HUDEP-2 (cell line): ENCODE measurements around the gene SGMS1.

Experiments used
- DNase-seq, 76 experiments: peaks; one replicate each; lab custom pipeline; 2025; ENCODE audit not compliant: unreplicated experiment in 76 of 76; lab: John Stamatoyannopoulos, UW

SGMS1 gene

DNA sequence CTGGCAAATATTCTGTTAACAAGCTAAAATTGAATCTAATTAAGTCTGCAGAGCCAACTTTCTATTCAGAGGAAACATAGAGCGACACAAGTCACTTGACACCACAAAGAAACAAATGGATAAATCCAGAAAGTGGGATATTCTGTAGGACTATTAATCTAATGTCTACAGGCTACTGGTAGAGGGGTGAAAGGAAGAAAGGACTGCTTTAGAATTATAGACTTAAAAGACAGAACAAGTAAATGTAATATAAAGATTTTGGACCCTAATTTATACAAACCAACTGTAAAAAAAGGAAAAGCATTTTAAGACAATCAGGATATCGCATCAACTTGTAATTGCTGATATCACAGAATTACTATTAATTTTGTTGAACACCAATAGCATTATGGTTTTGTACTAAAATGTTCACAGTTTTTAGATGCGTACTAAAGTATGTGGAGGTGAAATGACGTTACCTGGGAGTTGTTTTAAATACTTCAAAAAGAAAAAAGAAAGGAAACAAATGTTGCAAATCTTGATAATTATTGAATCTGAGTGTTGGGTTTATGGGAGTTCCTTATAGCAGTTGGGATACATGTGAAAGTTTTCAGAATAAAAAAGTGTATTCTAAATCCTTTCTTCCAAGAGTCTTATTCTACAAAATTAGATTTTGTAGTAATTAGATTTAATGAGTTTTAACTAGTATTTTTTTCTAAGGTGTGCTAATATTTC, 298.9 kb downstream of the SGMS1 start:
- DNase-seq, result no peak

- DNase-seq, result no peak
Observed at GRCh38 chr10:50324046-50324445, 299.7 kb downstream of the SGMS1 start.

GRCh38 chr10:50322077-50322476, 301.7 kb downstream of the SGMS1 start:
- DNase-seq, result peak in 2 of 76 experiments; percentile 8 to 19

- DNase-seq, result no peak
Observed at GRCh38 chr10:50318129-50318528, 305.6 kb downstream of the SGMS1 start.

GRCh38 chr10:50316695-50317648, 306.8 kb downstream of the SGMS1 start:
- DNase-seq, result peak in 1 of 76 experiments; percentile 14

DNA sequence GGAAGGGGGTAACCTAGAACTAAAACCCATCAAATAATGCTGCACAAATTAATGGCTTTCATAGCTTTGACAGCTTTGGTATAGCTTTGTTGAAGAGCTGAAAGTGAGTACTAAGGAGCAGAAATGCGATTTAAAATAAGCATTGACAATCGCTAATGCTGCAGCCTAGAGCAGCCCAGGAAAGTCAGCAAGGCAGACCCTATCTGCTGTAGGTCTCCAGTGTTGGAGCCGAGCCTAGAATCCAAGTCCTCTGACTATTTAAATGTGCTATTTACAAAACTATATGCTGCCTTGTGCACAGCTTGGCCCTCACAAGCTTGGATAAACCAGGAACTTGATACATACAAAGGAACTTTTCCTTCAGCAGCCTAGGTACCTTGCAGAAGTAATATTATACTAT, 307.6 kb downstream of the SGMS1 start:
- DNase-seq, result no peak

- DNase-seq, result no peak
Observed at GRCh38 chr10:50315424-50315823, 308.3 kb downstream of the SGMS1 start.

- no peak for DNase-seq
Observed at GRCh38 chr10:50314169-50315071, 309.3 kb downstream of the SGMS1 start.

DNA sequence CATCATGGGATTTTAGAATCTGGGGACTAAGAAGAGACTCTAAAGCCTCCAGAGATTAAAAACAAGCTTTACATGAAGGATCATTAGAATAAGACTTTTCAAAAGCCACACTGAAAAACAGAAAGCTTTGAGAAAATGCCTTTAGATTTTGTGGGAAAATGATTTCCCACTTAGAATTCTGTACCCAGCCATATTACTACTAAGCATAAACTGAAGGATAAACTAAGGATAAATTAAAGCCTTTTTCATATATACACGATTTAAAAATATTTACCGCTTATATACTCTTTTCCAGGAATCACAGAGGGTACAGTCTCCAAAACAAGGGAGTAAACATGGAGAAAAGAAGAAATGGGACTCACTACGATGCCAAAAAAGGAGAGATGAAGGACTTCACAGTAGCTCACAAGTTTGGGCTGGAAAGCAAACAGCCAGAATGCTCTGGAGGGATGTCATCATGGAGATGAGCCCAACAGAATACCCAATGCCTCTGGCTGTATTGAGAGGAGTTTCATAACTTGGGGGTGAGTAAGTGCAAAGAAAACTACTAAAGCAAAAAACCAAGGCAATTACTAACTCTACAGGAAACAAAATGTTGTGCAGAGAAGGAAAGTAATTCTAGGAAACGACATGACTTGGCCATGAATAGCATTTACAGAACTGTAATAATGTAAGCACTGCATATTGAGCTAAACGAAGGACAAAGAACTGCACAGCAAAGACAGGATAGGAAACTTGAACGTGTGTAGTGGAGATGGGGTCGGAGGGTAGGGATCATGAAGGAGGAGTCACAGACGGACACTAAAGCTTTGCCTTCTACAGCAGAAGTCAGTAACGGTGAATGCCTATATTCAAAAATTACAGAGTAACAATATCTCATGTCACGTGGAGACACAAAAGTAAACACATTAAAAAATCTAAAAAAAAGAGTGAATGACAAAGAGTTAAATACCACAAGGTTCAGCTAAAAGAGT, 311.0 kb downstream of the SGMS1 start:
- DNase-seq, result no peak

GRCh38 chr10:50310560-50311174, 313.1 kb downstream of the SGMS1 start:
- DNase-seq, result peak in 47 of 76 experiments; percentile 3 to 59 (median 25)

GRCh38 chr10:50309342-50309741, 314.4 kb downstream of the SGMS1 start:
- DNase-seq, result no peak

- DNase-seq, result no peak
Observed at GRCh38 chr10:50304660-50305059, 319.1 kb downstream of the SGMS1 start.

DNA sequence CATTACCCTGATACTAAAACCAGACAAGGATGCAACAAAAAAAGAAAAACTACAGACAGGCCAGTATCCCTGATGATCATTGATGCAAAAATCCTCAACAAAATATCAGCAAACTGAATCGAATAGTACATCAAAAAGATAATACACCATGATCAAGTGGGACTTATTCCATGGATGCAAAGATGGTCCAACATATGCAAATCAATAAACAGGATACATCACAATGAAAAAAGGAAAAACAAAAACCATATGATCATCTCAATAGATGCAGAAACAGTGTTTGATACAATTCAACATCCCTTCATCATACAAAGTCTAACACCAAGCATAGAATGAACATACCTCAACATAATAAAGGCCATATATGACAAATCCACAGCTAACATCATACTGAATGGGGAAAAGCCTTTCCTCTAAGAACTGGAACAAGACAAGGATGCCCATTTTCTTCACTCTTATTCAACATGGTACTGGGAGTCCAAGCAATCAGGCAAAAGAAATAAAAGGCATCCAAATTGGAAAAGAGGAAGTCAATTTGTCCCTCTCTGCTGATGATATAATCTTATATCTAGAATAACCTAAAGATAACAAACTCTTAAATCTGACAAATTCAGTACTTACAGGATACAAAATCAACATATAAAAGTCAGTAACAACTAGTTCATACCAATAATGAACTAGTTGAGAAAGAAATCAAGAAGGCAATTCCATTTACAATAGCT, 323.6 kb downstream of the SGMS1 start:
- no peak for DNase-seq

DNA sequence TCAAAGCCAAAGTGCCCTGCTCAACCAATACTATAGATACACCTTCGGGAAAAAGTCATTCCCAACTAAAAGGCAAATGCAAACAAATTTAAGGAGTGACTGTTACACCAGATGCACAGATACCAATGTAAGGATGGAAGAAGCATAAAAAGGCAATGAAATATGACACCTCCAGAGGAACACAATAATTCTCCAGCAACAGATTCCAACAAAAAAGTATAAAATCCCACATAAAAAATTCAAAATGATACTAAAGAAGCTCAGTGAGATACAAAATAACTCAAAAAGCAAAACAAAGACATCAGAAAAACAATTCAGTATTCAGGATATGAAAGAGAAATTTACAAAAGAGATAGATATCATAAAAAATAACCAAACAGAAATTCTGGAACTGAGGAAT, 328.4 kb downstream of the SGMS1 start:
- no peak for DNase-seq

GRCh38 chr10:50294582-50294981, 329.2 kb downstream of the SGMS1 start:
- DNase-seq, result no peak

DNA sequence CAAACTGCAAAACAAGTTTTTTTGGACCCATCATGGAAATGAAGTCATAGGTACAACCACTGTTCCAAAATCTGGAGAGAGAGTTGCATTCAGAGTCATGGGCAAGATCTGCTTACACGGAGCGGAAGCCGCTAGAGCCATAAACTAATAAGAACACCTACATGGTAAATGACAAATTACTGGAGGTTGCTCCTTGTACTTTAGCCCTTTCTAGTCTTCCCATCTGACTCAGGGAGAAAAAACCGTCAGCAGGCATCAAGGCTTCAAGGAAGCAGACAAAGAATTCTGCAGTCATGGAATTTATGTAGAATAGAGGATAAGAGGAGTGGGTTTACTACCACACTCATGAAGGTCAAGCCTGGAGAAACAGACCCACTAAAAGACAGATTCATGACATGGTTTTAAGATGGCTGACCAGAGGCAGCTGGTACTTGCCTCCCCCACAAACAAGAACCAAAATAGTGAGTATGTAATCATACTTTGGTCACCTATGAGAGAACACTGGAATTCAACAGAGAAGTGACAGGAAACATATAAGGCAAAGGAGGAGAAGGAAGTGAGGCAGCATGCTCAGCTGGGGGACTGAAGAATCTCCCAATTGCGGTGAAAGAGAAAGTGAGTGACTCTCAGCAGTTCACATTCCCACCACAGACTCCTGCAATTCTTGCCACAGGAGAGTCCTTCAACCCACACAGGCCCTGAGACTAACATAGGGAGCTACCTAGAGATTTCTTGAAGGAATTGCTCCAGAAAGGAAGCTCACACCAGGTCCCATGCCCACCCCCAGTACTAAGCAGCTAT, 330.0 kb downstream of the SGMS1 start:
- DNase-seq, result no peak

DNA sequence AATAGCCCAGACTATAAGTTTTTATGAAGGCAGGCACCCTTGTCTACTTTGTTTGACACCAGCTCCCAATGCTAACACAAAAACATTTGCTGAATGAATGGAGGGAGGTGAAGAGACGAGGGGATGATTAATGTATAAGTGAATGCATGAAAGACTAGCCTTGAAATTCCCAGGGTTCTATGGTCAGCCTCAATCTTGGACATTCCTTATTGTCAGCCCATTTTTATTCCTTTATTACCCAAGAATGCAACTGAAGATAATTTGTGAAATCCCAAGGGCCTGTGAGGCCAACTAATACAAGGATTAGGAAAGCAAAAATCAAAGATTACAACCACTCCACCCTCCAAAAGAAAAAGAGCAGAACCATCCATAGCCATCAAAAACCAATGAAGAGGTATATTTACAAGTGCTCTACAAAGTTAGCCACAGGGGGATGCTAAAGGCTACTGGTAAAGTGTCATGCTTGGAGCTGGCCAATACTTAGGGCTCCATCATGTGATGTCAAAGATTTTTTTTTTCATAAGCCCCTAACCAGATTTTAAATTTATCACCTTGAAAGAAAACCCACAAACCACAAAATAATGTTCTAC, 332.4 kb downstream of the SGMS1 start:
- peak in 6 of 76 experiments; percentile 1 to 17 (median 11) for DNase-seq
